ENCODE data around the gene FYCO1.

DNA sequence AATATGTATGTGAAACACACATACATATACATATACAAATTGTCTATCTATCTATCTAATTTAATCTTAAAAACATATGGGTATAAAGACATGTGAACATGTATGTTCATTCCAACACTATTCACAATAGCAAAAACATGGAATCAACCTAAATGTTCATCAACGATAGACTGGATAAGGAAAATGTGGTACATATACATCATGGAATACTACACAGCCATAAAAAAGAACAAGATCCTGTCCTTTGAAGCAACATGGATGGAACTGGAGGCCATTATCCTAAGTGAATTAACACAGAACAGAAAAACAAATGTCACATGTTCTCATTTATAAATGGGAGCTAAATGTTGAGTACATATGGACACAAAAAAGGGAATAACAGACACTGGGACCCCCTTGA is 103.5 kb downstream of the FYCO1 start:
- TF ChIP-seq, protein P1, sequence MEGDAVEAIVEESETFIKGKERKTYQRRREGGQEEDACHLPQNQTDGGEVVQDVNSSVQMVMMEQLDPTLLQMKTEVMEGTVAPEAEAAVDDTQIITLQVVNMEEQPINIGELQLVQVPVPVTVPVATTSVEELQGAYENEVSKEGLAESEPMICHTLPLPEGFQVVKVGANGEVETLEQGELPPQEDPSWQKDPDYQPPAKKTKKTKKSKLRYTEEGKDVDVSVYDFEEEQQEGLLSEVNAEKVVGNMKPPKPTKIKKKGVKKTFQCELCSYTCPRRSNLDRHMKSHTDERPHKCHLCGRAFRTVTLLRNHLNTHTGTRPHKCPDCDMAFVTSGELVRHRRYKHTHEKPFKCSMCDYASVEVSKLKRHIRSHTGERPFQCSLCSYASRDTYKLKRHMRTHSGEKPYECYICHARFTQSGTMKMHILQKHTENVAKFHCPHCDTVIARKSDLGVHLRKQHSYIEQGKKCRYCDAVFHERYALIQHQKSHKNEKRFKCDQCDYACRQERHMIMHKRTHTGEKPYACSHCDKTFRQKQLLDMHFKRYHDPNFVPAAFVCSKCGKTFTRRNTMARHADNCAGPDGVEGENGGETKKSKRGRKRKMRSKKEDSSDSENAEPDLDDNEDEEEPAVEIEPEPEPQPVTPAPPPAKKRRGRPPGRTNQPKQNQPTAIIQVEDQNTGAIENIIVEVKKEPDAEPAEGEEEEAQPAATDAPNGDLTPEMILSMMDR (IDR thresholded peaks at IDR 0.05; ENCODE audit: poor library complexity): no peak
- TF ChIP-seq EZH2phosphoT487 (IDR thresholded peaks at IDR 0.05; ENCODE audit: low read depth, severe bottlenecking, unreplicated experiment): no peak
- no peak for TF ChIP-seq EZH2 (IDR thresholded peaks at IDR 0.05; ENCODE audit: borderline replicate concordance)

All from hepatocyte (in vitro differentiated cells).